Measurements from ENCODE around the gene PET117.
"Not testable (repeated sequence)": the region's sequence is repeated elsewhere in the genome, so short reads cannot be mapped to it uniquely, and the experiment has no call there.

The PET117 gene

GRCh38 chr20:18165553-18165952 is 27.9 kb downstream of the PET117 start:
- no peak for TF ChIP-seq ZFX (IDR thresholded peaks at IDR 0.05)
- TF ChIP-seq, protein P1, sequence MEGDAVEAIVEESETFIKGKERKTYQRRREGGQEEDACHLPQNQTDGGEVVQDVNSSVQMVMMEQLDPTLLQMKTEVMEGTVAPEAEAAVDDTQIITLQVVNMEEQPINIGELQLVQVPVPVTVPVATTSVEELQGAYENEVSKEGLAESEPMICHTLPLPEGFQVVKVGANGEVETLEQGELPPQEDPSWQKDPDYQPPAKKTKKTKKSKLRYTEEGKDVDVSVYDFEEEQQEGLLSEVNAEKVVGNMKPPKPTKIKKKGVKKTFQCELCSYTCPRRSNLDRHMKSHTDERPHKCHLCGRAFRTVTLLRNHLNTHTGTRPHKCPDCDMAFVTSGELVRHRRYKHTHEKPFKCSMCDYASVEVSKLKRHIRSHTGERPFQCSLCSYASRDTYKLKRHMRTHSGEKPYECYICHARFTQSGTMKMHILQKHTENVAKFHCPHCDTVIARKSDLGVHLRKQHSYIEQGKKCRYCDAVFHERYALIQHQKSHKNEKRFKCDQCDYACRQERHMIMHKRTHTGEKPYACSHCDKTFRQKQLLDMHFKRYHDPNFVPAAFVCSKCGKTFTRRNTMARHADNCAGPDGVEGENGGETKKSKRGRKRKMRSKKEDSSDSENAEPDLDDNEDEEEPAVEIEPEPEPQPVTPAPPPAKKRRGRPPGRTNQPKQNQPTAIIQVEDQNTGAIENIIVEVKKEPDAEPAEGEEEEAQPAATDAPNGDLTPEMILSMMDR (conservative IDR thresholded peaks at IDR 0.05) = no peak
- H3K27ac ChIP-seq = no peak overlapping the region

DNA sequence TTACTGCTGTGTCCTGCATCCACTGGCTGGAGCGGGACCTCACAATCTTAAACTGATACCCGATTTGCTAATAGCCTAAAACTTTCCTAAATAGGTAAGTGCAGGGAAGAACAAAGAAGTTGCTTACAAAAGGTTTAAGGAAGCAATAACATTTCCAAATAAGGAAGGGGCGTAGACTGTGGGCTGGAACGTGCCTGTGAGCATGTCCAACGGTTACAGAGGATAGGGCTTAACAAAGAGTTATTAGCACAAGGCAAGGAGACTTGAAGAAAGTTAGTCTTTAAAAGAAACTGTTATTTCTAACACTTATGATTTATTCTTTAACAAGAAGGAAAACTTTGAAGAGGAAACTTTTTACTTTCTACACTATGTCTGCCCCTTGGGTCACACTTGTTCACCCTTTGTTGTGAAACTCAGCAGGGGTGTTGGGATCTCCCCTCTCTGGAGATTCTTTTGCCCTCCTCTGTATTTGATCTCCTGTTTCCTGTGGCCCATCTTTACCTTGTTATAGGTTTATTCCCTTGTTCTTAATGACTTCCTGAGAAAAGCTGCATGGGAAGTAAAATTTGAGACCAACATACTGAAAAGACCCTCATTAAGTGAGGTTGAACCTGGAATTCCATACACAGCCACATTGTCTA is 28.7 kb downstream of the PET117 start:
- TF ChIP-seq, protein P1 (conservative IDR thresholded peaks at IDR 0.05) = no peak
- no peak for TF ChIP-seq ZFX (IDR thresholded peaks at IDR 0.05)
- no peak overlapping the region for H3K27ac ChIP-seq

DNA sequence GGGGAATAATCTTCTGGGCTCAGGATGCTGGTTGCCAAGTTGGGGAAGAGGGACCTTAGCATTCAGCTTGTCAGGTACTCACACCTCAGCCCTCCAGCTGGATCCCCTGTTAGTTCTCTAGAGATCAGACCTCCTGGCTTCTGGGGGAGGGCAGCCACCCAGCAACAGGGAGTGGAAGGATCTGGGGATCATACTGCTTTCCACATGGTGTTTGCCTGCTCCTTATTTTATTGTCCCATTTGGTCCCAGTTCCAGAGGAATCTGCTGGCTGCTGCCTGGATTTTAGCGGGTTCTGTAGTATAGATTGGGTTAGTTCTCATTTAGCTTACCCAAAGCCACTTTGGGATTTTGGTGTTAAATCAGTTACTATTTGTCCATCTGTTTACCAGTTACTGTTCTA is 29.3 kb downstream of the PET117 start:
- TF ChIP-seq, protein P1 (conservative IDR thresholded peaks at IDR 0.05) = no peak
- TF ChIP-seq ZFX (IDR thresholded peaks at IDR 0.05) = no peak
- no peak overlapping the region for H3K27ac ChIP-seq

DNA sequence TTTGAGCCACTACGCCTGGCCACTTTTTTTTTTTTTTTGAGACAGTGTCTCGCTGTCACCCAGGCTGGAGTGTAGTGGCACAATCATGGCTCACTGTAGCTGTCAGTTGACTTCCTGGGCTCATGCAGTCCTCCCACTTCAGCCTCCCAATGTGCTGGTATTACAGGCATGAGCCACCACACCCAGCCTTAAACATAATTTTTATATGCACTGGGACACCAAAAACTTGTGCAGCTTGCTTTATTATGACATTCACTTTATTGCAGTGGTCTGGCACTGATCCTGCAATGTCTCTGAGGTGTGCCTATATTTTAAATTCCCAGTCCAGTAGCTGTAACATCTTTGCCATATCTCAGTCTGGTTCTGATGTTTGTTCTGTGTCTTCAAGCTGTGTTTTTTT is 34.7 kb downstream of the PET117 start:
- TF ChIP-seq, protein P1 (conservative IDR thresholded peaks at IDR 0.05) = no peak
- no peak for TF ChIP-seq ZFX (IDR thresholded peaks at IDR 0.05)
- no peak overlapping the region for H3K27ac ChIP-seq

- H3K27ac ChIP-seq = no peak overlapping the region
- no peak for TF ChIP-seq ZFX (IDR thresholded peaks at IDR 0.05)
- TF ChIP-seq, protein P1 (conservative IDR thresholded peaks at IDR 0.05) = no peak
Measured at GRCh38 chr20:18174906-18175683, 37.4 kb downstream of the PET117 start.

DNA sequence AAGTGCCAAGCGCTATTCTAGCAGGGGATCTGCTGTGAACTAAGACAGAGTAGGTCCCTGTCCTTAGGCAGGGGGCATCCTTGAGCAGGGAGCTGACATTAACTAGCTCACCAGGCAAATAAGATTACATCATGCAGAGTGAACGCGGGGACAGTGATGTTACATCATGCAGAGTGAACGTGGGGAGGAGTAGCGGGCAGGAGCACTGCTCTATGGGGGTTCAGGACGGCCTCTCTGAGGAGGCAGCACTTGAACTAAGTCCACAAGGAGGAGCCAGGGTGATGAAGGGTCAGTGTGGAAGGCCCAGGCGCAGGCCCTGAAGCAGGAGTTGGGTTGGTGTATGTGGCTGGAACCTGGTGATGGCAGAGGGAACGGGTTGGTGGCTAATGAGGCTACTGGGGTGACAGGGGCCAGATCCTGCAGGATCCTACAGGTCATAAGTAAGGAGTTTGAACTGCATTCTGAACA is 38.7 kb downstream of the PET117 start:
- TF ChIP-seq ZFX (IDR thresholded peaks at IDR 0.05) = no peak
- TF ChIP-seq, protein P1 (conservative IDR thresholded peaks at IDR 0.05) = no peak
- H3K27ac ChIP-seq = no peak overlapping the region

- not testable (repeated sequence) for H3K27ac ChIP-seq
Measured at GRCh38 chr20:18180366-18180765, 42.7 kb downstream of the PET117 start.
